ENCODE measurements around the gene CPED1.
"Not testable (repeated sequence)": the region's sequence is repeated elsewhere in the genome, so short reads cannot be mapped to it uniquely, and the experiment has no call there.

The CPED1 gene

DNA sequence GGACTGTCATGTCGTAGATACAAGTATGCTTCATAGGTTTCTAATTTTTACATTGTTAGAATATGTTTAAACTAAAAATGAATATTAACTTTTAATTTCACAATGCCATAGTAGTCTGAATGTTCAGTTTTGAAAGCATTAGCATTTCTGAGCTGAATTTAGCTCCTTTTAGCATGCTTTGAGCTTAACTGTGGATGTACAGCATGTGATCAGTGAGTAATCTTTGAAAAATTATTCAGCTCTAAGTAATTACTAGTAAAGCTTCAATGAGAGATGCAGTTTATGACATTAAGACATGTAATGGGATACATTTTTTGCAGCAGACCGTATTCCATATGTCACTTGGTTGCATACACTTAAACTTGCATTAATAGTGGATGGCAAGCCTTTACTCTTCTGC lies 226.1 kb downstream of the CPED1 start (continued):
- TF ChIP-seq TSHZ2 (CRISPR knock-in tag; IDR thresholded peaks at IDR 0.05) (no peak), ISL1 (CRISPR knock-in tag; IDR thresholded peaks at IDR 0.05) (no peak), SNAI2 (CRISPR knock-in tag; IDR thresholded peaks at IDR 0.05) (no peak), ZNF8 (CRISPR knock-in tag; IDR thresholded peaks at IDR 0.05) (no peak)

DNA sequence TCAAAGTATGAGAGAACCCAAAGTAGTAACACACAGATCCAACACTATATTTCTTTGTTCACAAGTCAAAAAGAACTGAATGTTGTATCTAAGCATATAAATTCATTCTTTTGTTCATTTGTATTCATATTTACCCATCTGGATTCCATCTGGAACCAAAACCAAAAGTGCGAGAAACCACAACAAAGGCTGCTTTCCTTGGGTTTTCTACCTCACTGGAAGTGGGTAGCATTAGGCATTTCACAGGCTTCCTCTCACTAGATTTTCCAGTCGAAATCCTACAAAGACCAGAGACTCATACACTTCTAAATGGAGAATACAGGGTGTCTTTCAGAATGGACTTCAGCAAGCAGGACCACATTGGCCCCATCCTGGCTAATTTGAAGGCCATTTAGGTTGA lies 230.5 kb downstream of the CPED1 start:
- no peak for ATAC-seq
- TF ChIP-seq, protein P1, sequence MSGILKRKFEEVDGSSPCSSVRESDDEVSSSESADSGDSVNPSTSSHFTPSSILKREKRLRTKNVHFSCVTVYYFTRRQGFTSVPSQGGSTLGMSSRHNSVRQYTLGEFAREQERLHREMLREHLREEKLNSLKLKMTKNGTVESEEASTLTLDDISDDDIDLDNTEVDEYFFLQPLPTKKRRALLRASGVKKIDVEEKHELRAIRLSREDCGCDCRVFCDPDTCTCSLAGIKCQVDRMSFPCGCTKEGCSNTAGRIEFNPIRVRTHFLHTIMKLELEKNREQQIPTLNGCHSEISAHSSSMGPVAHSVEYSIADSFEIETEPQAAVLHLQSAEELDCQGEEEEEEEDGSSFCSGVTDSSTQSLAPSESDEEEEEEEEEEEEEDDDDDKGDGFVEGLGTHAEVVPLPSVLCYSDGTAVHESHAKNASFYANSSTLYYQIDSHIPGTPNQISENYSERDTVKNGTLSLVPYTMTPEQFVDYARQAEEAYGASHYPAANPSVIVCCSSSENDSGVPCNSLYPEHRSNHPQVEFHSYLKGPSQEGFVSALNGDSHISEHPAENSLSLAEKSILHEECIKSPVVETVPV (CRISPR knock-in tag; IDR thresholded peaks at IDR 0.05), result no peak
- no peak for TF ChIP-seq GLIS3 (CRISPR knock-in tag; IDR thresholded peaks at IDR 0.05)
- no peak for TF ChIP-seq ZNF70 (CRISPR knock-in tag; IDR thresholded peaks at IDR 0.05)
- TF ChIP-seq ZC3H10 (CRISPR knock-in tag; IDR thresholded peaks at IDR 0.05), result no peak
- TF ChIP-seq CREB5 (CRISPR knock-in tag; IDR thresholded peaks at IDR 0.05; ENCODE audit: low read depth), result no peak
- TF ChIP-seq ISL1 (CRISPR knock-in tag; IDR thresholded peaks at IDR 0.05), result no peak
- no peak for TF ChIP-seq TOX (CRISPR knock-in tag; IDR thresholded peaks at IDR 0.05; ENCODE audit: borderline replicate concordance)
- no peak for TF ChIP-seq ZFP30 (CRISPR knock-in tag; IDR thresholded peaks at IDR 0.05)
- TF ChIP-seq OSR1 (CRISPR knock-in tag; IDR thresholded peaks at IDR 0.05), result no peak
- no peak for TF ChIP-seq CSDC2 (CRISPR knock-in tag; IDR thresholded peaks at IDR 0.05)
- no peak for TF ChIP-seq TSHZ2 (CRISPR knock-in tag; IDR thresholded peaks at IDR 0.05)
- TF ChIP-seq PPARA (CRISPR knock-in tag; IDR thresholded peaks at IDR 0.05; ENCODE audit: borderline replicate concordance), result no peak
- no peak for TF ChIP-seq ZNF565 (CRISPR knock-in tag; conservative IDR thresholded peaks at IDR 0.05; ENCODE audit: low read depth)
- no peak for TF ChIP-seq ZFP3 (CRISPR knock-in tag; IDR thresholded peaks at IDR 0.05)

- ATAC-seq, result not testable (repeated sequence)
- TF ChIP-seq ZNF8 (CRISPR knock-in tag; IDR thresholded peaks at IDR 0.05), result peak; percentile 13; the same call in 1 of the 2 replicates
These were observed 232.6 kb downstream of the CPED1 start for GRCh38 chr7:121221108-121221507.

DNA sequence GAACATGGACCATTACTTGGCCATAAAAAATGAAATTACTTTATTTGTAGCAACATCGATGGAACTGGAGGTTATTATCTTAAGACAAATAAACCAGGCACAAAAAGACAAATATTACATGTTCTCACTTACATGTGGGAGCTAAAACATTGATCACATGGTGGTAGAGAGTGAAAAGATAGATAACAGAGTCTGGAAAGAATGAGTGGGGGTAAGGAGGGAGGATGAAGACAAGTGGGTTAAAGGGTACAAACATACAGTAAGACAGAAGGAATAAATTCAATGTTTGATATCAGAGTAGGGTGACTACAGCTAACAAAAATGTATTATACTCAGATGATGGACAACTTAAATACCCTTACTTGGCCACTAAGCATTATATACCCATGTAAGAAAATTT lies 240.3 kb downstream of the CPED1 start:
- ATAC-seq, result no peak
- no peak for TF ChIP-seq ESRRG (CRISPR knock-in tag; IDR thresholded peaks at IDR 0.05)
- TF ChIP-seq TCF4 (CRISPR knock-in tag; IDR thresholded peaks at IDR 0.05; ENCODE audit: borderline replicate concordance), result no peak
- no peak for TF ChIP-seq ZNF70 (CRISPR knock-in tag; IDR thresholded peaks at IDR 0.05)
- no peak for TF ChIP-seq TOX (CRISPR knock-in tag; IDR thresholded peaks at IDR 0.05; ENCODE audit: borderline replicate concordance)
- no peak for TF ChIP-seq ZNF565 (CRISPR knock-in tag; conservative IDR thresholded peaks at IDR 0.05; ENCODE audit: low read depth)
- no peak for TF ChIP-seq ZFP3 (CRISPR knock-in tag; IDR thresholded peaks at IDR 0.05)
- TF ChIP-seq ZFP30 (CRISPR knock-in tag; IDR thresholded peaks at IDR 0.05), result no peak
- TF ChIP-seq TSHZ2 (CRISPR knock-in tag; IDR thresholded peaks at IDR 0.05), result no peak
- TF ChIP-seq CREB5 (CRISPR knock-in tag; IDR thresholded peaks at IDR 0.05; ENCODE audit: low read depth), result no peak
- TF ChIP-seq RARB (CRISPR knock-in tag; IDR thresholded peaks at IDR 0.05), result no peak
- no peak for TF ChIP-seq POU6F1 (CRISPR knock-in tag; IDR thresholded peaks at IDR 0.05; ENCODE audit: borderline replicate concordance, low read depth)
- no peak for TF ChIP-seq BACH2 (CRISPR knock-in tag; IDR thresholded peaks at IDR 0.05; ENCODE audit: borderline replicate concordance)
- TF ChIP-seq PPARA (CRISPR knock-in tag; IDR thresholded peaks at IDR 0.05; ENCODE audit: borderline replicate concordance), result no peak

Measured in SK-N-SH treated with all-trans-retinoic acid at 6 μM for 48 hours (cell line).